Stimulated activated naive CD8-positive, alpha-beta T cell treated with anti-CD3 and anti-CD28 coated beads, Interleukin-15, amount 100 ng/mL, for 72 hours (primary cell): ENCODE measurements around the gene ZIC1.

Source experiments
- ATAC-seq: fragments of 150-1000 bp; cut with Tn5 transposase; 2 replicates; pipeline ENCODE4 v1.10.0; 2021; ENCODE audit warnings: mild to moderate bottlenecking, moderate library complexity
- DNase-seq, 2 donors: peaks; one replicate each; pipeline ENCODE4 v3.0.0; 2021 to 2022
- H3K27ac Mint-ChIP-seq, 2 donors: one replicate each; pipeline ENCODE4 v1.8.0; 2022; ENCODE audit warnings: mild to moderate bottlenecking in 2 of 2, mixed read lengths in 2 of 2, moderate library complexity in 2 of 2
- H3K27me3 Mint-ChIP-seq: one replicate; pipeline ENCODE4 v1.8.0; 2022; ENCODE audit warnings: mixed read lengths
- H3K4me1 Mint-ChIP-seq: one replicate; pipeline ENCODE4 v1.8.0; 2022; ENCODE audit warnings: mild to moderate bottlenecking, mixed read lengths
- H3K4me3 Mint-ChIP-seq, 2 donors: one replicate each; pipeline ENCODE4 v1.8.0; 2022; ENCODE audit warnings: mild to moderate bottlenecking in 2 of 2, mixed read lengths in 2 of 2, moderate library complexity in 1 of 2
- H3K9me3 Mint-ChIP-seq, 2 donors: one replicate each; pipeline ENCODE4 v1.8.0; 2022; ENCODE audit warnings: mixed read lengths in 2 of 2

The ZIC1 gene

DNA sequence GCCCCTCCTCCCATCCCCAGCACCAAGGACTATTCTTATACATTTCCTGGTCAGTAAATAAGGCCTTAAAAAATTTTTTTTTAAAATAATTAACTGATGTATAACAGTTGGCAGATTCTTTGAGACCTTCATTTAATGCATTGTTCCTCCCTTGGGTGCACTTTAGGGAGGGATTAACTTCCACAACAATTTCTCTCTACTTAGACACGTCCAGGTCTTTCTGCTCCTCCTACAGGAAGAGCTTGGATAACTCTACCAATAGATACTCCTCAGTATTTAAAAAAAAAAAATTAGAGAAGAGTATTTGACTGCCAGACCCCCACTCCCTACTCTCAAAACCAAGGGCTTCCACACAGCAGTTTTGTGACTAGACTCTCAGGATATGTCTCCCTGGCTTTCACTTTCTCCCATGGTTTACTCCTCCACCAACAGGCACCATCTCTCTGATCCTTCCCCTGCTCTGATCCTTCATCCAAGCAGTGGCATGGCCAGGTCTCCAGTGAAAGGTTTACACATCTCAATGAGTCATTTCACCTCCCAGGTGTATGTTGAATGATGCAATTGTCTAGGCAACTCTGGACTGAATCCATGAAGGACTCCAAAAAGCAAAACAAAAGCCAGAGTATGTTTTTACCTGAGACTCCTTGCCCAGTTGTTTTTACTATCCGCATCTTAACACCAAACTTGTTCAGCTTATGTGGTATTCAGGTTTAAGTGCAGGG, 10.2 kb upstream of the ZIC1 start:
- H3K4me1 Mint-ChIP-seq: peaks cover 14% of the 10 kb centered on the region
- peaks cover 89% of the 10 kb centered on the region for H3K27me3 Mint-ChIP-seq
- DNase-seq: no peak
- no peak overlapping the region for H3K27ac Mint-ChIP-seq
- no peak for ATAC-seq
- H3K4me3 Mint-ChIP-seq: no peak overlapping the region
- peaks cover 4 to 25% of the 10 kb centered on the region in 2 donors for H3K9me3 Mint-ChIP-seq

DNA sequence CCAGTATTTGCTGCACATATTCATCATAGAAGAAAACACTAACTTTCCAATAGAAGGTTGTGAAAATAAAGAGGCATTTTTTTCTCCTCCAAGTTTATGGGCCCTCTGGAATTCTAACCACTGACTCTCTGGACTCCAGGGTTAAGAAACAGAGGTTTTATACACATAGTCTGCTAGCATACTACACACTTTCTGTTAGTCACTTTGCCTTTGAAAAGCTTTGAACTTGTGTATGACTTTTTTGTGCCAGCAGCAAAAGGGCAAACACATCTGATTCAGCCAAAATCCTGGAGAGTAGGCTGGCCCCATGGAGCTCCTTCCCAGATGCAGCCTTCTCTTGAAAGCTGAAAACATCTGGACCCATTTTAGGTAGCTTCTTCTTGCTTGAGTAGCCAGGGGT, 9.1 kb upstream of the ZIC1 start:
- no peak overlapping the region for H3K27ac Mint-ChIP-seq
- H3K4me1 Mint-ChIP-seq: peaks cover 11% of the 10 kb centered on the region
- ATAC-seq (no peak), DNase-seq (no peak)
- H3K9me3 Mint-ChIP-seq: peaks cover 4 to 13% of the 10 kb centered on the region in 2 donors
- H3K27me3 Mint-ChIP-seq: peaks cover 89% of the 10 kb centered on the region
- H3K4me3 Mint-ChIP-seq: no peak overlapping the region

DNA sequence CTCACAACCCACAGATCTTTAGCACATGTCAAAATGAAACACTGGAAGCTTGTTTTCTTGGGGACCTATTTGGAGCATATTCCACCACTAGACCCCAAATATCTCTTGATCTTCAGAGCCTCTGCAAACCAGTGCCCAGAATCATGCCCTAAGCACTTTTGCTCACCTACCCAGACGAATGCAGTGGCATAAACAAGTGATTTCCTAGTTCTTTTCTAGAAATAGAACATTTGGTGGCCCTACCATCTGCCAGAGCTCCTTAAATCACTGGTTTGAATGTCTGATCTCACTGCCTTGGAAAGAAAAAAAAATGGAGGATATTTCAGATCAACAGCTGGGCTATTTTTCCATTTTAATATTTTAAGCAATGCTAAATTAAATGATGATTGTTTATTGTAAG, 8.2 kb upstream of the ZIC1 start:
- ATAC-seq (no peak), DNase-seq (no peak)
- H3K27ac Mint-ChIP-seq: no peak overlapping the region
- peaks cover 4 to 7% of the 10 kb centered on the region in 2 donors for H3K9me3 Mint-ChIP-seq
- H3K27me3 Mint-ChIP-seq: peaks cover 89% of the 10 kb centered on the region
- H3K4me1 Mint-ChIP-seq: peaks cover 11% of the 10 kb centered on the region
- H3K4me3 Mint-ChIP-seq: no peak overlapping the region

DNA sequence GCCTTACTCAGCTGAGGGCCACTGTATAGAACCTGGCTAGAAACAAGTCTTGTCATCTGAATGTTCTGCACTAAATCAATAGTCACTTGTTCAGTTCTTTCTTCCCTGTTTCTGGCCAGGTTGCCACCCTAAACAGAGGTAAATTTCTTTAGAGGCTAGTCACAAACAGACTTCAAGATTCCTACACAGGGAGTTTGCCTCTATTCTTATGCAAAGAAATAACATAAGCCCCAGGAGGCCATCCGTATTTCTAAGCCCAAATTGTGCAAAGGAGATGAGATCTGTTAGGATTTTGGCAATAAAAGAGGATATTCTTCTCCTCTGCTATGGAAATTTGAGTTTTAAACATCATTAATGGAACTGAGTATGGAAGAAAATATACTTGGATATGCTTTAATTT, 7.7 kb upstream of the ZIC1 start:
- peaks cover 11% of the 10 kb centered on the region for H3K4me1 Mint-ChIP-seq
- ATAC-seq (no peak), DNase-seq (no peak)
- H3K27me3 Mint-ChIP-seq: peaks cover 89% of the 10 kb centered on the region
- no peak overlapping the region for H3K27ac Mint-ChIP-seq
- no peak overlapping the region for H3K4me3 Mint-ChIP-seq
- peaks cover 4 to 7% of the 10 kb centered on the region in 2 donors for H3K9me3 Mint-ChIP-seq

DNA sequence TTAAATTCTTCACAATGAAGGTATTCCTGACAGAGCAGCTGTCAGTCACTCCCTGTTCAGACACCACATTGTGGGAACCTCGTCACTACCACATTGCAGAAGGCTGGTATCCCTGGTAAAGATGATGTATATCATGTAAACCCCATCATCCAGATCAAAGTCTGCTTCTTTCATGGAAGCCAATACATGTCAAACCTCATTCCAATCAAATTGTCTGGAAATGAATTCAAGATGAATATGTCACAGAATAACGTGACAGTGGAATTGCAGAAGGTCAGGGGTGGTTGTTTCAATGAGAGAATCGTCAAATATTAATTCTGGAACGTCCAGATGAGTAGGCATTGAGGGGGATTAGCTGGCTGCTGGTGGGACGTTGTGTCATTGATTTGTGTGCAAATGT, 7.0 kb upstream of the ZIC1 start:
- ATAC-seq: no peak
- peaks cover 4 to 7% of the 10 kb centered on the region in 2 donors for H3K9me3 Mint-ChIP-seq
- H3K4me3 Mint-ChIP-seq: no peak overlapping the region
- no peak overlapping the region for H3K27ac Mint-ChIP-seq
- no peak for DNase-seq
- H3K27me3 Mint-ChIP-seq: peaks cover 89% of the 10 kb centered on the region
- peaks cover 10% of the 10 kb centered on the region for H3K4me1 Mint-ChIP-seq

DNA sequence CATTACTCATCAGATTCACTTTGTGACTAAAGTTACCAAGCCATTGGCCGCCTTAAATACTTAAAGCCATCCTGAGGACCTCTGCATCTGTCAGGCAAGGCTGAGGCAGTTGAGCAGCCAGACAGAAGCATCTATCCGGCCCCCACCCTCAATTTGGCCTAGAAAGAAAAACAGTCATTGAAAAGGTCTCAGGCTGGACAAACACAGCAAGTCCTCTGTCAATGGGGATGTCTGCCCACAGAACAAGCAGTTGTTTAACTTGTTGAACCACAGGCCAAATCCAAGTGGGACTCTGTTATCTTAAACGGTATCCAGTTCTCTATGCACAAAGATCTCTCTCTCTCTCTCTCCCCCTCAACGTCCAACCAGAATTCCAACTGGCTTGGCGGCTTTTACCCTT, 5.7 kb upstream of the ZIC1 start:
- H3K9me3 Mint-ChIP-seq: peaks cover 13 to 14% of the 10 kb centered on the region in 2 donors
- peaks cover 89% of the 10 kb centered on the region for H3K27me3 Mint-ChIP-seq
- peaks cover 7% of the 10 kb centered on the region for H3K4me1 Mint-ChIP-seq
- H3K4me3 Mint-ChIP-seq: no peak overlapping the region
- H3K27ac Mint-ChIP-seq: no peak overlapping the region
- DNase-seq: no peak
- ATAC-seq: no peak

DNA sequence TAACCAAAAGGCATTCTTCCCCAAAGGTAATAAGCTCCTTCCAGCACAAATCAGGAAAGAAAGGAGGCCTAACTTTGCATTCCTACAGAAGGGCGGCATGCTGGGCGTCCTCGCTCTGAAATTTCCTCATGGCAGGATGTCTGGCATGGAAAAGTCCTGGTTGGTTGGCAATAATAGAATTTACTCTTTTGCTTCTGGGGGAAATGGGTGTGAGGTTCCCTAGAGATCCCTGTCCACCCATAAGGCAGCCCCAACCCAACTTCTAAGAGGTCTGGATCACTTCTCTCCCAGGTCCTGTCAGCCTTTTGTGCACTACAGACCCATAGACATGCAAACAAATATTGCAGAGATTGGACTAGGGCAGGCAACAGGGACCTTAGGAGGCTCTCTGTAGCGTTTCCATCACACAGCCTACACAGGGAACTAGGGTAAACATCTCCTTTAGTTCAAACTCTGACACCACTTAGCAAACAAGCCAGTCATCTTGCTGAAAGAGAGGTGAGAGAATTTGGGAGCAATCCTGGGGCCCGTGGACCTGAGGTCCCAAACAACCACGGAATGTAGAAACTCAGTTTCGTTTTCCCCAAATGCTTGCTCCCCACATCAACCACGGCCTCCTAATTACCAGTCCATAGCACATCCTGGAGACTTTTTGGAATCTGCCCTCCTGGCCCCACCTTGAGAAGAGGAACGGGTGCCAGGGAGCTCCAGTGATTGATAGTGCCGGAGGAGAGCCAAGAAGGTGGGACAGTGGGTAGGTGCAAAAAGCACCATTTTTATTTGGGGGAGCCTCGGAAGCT, 5.0 kb upstream of the ZIC1 start:
- DNase-seq (no peak), ATAC-seq (no peak)
- Mint-ChIP-seq H3K4me1 (peaks cover 14% of the 10 kb centered on the region), H3K27ac (no peak overlapping the region), H3K4me3 (no peak overlapping the region), H3K9me3 (peaks cover 16 to 17% of the 10 kb centered on the region in 2 donors), H3K27me3 (peaks cover 90% of the 10 kb centered on the region)

DNA sequence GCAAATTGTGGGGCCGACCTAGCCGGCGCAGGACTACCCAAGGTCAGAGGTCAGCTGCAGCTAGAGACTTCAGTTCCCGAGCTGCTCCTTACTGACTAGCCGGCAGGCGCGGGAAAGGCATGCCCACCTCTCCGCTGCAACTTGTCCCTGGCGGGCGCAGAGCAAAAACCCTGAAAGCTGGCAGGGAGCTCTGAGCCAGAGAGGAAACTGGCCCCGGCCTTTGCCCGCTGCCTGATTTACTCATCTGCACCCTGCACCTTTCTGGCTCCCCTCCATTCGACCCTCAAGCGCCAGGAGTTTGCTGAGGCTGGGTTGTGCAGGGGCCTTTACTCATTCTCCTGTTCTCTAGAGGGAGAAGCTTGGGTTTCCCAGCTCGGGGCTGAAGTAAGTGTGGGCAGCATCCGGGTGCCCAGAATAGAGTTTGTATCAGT, 4.3 kb upstream of the ZIC1 start:
- Mint-ChIP-seq H3K27ac (no peak overlapping the region), H3K9me3 (peaks cover 16 to 18% of the 10 kb centered on the region in 2 donors), H3K27me3 (peaks cover 90% of the 10 kb centered on the region), H3K4me1 (peaks cover 17% of the 10 kb centered on the region), H3K4me3 (no peak overlapping the region)
- no peak for ATAC-seq
- no peak for DNase-seq

DNA sequence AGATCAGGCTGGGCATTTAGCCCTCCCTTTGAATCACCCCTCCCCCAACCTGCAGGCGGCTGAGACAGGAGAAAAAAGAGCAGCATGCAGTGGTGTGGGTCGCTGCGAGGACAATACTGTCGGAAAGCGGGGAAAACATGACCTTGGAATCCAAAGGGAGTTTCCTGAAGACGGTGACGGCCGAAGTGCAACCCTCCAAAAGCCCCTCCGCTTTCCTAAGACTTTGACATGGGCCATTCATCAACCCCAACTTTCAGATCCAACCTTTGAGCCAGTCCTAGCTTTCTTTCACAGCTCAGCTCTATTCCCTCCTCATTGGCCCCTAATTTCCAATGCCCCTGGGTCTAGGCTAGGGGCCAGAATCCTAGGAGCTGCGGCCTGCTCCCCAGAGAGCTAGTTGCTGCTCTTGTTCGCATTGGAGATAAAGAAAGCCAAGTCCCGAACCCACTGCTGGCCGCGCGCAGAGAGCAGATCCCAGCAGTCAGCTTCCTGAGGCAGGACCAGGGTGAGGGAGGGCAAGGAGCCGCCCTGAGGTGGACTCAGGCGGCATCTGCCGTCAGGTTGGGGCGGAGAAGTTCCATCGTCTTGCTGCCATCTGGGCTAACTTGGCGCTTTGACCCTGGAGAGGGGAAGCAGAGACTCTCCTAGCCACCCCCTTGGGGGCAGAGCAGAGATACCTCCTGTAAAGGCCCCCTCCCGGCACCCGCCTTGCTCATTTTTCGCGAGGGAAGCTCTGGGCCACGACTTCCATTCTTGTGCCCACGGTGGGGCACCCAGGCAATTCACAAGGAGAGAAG, 3.7 kb upstream of the ZIC1 start:
- peaks cover 16 to 18% of the 10 kb centered on the region in 2 donors for H3K9me3 Mint-ChIP-seq
- H3K27me3 Mint-ChIP-seq: peaks cover 91% of the 10 kb centered on the region
- H3K4me1 Mint-ChIP-seq: peaks cover 19% of the 10 kb centered on the region
- no peak for DNase-seq
- ATAC-seq: no peak
- H3K4me3 Mint-ChIP-seq: no peak overlapping the region
- no peak overlapping the region for H3K27ac Mint-ChIP-seq

DNA sequence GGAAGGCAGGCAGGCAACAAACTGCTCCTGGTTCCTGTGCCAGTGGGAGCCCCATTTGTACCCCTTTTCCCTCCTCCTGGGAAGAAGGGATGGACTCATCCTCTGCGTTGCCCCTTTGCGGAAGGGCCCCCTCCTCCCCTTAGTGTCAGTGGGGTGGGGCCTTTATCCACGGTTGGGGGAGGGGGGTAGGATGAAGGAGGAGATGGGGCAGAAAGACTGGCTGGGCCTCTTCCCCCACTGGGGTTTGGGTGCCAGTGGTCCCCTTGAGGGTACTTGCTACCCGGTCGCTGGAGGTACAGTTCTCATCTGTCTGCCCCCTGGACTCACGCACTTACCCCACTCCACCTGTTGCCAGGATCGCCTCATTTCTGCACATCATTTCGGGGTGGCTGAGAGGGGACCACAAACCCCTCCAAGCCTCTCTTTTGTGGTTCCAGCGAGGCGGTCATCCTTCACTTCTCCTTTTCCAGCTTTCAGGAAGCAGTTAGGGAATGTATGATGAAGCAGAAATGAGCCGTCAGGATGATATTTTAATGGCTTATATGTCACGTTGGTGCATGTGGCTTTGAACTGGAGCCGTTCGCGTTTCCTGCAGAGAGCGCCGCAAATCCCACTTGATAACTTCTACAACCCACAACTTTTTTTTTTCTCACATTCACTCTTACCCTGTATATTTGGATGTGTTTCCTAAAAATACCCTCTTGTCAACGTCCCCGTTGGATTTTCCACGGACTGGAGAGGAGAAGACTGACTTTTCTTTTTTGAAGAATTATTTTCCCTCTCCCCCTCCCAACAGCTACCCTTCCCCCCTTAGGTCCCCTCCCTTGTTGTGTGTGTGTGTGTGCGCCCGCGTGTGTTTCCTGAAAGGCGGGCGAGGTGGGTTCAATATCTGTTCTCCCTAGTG, 2.9 kb upstream of the ZIC1 start, which contains the start of gene ZIC4:
Gene ZIC4, minus strand, starts transcription at position 516 of the 904 bp plus-strand sequence. CDS start 3,746 bp downstream, outside the sequence.
- Mint-ChIP-seq H3K27ac (peak within 1 kb of the TSS in 1 of 2 donors; percentile 54), H3K4me1 (peaks cover 27% of the 10 kb centered on the region), H3K27me3 (peaks cover 91% of the 10 kb centered on the region), H3K4me3 (no peak within 1 kb of the TSS), H3K9me3 (peaks cover 16 to 21% of the 10 kb centered on the region in 2 donors)
- DNase-seq (no peak), ATAC-seq (no peak)

DNA sequence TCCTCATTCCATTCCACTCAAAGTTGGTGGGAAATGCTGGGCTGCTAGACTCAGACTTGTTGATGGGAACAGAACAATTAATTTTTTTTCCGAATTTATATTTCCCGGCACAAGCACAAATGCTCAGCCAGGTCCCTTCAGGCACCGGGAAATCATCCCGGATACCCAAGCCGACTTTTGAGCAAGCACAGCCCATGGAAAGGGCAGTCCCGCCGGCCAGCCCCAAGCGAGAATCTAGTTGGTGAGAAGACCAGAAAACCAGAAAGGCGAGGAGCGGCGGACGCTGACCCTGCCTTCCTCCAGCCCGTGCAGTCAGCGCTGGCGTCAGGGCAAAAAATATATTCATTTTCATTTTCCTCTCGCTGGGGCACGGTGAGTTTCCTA, 2.1 kb upstream of the ZIC1 start:
- Mint-ChIP-seq H3K4me1 (peaks cover 32% of the 10 kb centered on the region), H3K27me3 (peaks cover 93% of the 10 kb centered on the region), H3K4me3 (no peak overlapping the region), H3K27ac (peak overlapping the region in 1 of 2 donors; percentile 54), H3K9me3 (peaks cover 16 to 26% of the 10 kb centered on the region in 2 donors)
- no peak for DNase-seq
- ATAC-seq: no peak

DNA sequence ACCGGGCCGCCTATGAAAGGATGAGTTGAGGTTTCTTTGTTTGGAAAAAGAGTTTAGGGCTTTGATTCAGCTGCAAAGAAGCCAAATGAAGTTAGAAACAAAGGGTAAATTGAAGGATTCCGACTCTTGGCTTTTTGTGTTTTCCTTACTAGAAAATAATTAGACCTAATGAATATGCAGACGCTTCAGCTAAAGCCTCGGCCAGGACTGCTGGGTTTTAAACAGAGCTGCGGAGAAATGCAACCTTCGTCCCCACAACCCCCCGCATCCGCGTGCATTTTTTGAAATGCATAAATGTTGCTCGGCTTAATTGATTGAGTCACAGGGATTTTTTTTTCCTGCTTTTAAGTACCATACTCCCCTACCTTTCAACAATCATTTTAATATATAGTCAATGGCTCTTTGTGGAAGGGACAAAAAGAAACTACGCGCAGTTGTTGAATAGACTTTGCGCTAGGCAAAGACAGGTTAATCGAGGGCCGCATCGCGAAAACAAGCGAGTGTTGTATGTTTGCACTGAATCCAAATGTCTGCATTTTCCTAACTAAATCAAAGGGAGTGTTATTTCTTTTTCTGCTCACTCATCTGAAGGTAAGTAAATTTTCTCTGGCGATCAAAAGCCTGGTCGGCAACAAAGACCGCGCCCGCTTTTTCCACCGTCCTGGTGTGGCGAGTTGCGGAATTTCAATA, 1.5 kb upstream of the ZIC1 start:
- Mint-ChIP-seq H3K4me3 (no peak overlapping the region), H3K27me3 (peaks cover 93% of the 10 kb centered on the region), H3K9me3 (peaks cover 12 to 26% of the 10 kb centered on the region in 2 donors), H3K27ac (no peak overlapping the region), H3K4me1 (peaks cover 36% of the 10 kb centered on the region)
- ATAC-seq (no peak), DNase-seq (no peak)

DNA sequence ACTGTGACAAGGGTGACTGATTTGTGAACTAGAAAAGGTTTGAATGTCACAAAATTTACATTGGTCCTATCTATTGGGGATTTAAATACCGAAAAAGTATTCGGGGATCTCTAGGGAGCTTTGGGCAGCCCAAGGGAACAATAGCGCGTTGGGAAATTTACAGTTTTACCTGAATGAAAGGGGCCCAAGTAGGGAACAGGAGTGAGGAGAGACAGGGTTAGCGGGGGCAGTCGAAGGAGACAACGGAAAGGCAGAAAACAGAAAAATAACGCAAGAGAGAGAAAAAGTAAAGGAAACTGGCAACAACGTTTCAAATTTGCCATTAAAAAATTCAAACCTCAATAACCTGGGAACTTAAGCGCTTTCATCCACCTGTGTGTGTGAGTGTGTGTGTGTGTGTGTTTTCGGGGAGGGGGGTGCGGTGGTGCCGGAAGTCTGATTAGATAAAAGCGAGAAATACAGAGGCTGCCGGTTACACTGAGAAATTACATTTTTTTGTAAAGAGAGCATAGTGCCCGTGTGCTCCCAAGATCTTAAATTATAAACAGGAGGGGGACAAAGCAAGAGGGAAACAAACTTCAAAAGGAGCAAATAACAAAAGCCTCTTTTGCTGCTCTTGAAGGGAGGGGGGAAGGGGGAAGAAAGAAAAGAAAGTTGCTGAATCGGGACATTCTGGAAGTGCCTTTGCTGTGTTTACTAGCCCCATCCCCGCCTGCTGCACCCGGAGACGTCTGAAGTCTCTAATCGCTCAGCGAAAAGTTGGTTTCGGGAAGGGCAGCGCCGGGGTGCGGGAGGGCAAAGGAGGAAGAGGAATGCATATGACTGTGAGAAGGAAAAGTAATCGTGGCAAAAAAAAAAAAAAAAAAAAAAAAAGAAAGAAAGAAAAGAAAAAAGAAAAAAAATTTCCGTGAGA, 721 bp upstream of the ZIC1 start:
- no peak for ATAC-seq
- Mint-ChIP-seq H3K4me1 (peaks cover 44% of the 10 kb centered on the region), H3K4me3 (peak overlapping the region; percentile 29 to 73), H3K27me3 (peaks cover 98% of the 10 kb centered on the region), H3K9me3 (peaks cover 12 to 30% of the 10 kb centered on the region in 2 donors), H3K27ac (peak overlapping the region in 1 of 2 donors; percentile 93)
- no peak for DNase-seq
